Skeletal muscle tissue (tissue), 4 donors: ENCODE data around the gene CAMK1. TPM values are rescaled to one million over a fixed set of nuclear protein-coding genes. Genes with fewer than 3 reads are reported as not detected.

Experiments used
- H3K27ac ChIP-seq: one replicate; pipeline ENCODE4 v1.7.0; 2013; ENCODE audit warnings: mild to moderate bottlenecking, low read depth, low read length, inconsistent platforms
- H3K27me3 ChIP-seq, 3 donors: one replicate each; pipeline ENCODE4 v1.7.0; 2013; ENCODE audit warnings: low read length in 3 of 3; ENCODE audit not compliant: control insufficient read depth in 3 of 3, insufficient read depth in 3 of 3
- H3K36me3 ChIP-seq, 3 donors: one replicate each; pipeline ENCODE4 v1.7.0; 2013; ENCODE audit warnings: low read length in 3 of 3; ENCODE audit not compliant: control insufficient read depth in 3 of 3, insufficient read depth in 3 of 3
- H3K4me1 ChIP-seq, 3 donors: one replicate each; pipeline ENCODE4 v1.7.0; 2013; ENCODE audit warnings: low read length in 3 of 3, mild to moderate bottlenecking in 3 of 3; ENCODE audit not compliant: control insufficient read depth in 3 of 3, insufficient read depth in 3 of 3
- H3K4me3 ChIP-seq, 3 donors: one replicate each; pipeline ENCODE4 v1.7.0; 2013; ENCODE audit warnings: low read length in 3 of 3
- H3K9ac ChIP-seq, 3 donors: one replicate each; pipeline ENCODE4 v1.7.0; 2013; ENCODE audit warnings: low read length in 3 of 3, mild to moderate bottlenecking in 3 of 3, moderate library complexity in 2 of 3, low read depth in 1 of 3
- H3K9me3 ChIP-seq, 3 donors: one replicate each; pipeline ENCODE4 v1.7.0; 2013; ENCODE audit warnings: low read length in 3 of 3; ENCODE audit not compliant: control insufficient read depth in 3 of 3
- total RNA-seq: library from RNA; depleted of rRNA; stranded (reverse); fragments of >200 nt; gene quantifications from one replicate; pipeline ENCODE4 v1.2.3, GENCODE V29; 2014
- donor health status: Osteomylitis.

CAMK1 gene
- total RNA-seq, 1 donor from 2014 or later, result 23.0 TPM

- H3K4me3 ChIP-seq, result no peak overlapping the region
- no peak overlapping the region for H3K27ac ChIP-seq
- no peaks in the 10 kb centered on the region for H3K27me3 ChIP-seq
- no peak overlapping the region for H3K9ac ChIP-seq
- peaks cover 69 to 73% (median 70%) of the 10 kb centered on the region in 3 donors for H3K36me3 ChIP-seq
- H3K4me1 ChIP-seq, result peaks cover 23 to 25% (median 23%) of the 10 kb centered on the region in 3 donors
- H3K9me3 ChIP-seq, result no peaks in the 10 kb centered on the region
Observed at GRCh38 chr3:9747267-9747666, 22.5 kb downstream of the CAMK1 start.

- H3K9ac ChIP-seq, result no peak overlapping the region
- H3K4me3 ChIP-seq, result no peak overlapping the region
- H3K4me1 ChIP-seq, result peaks cover 17 to 19% (median 19%) of the 10 kb centered on the region in 3 donors
- H3K27me3 ChIP-seq, result no peaks in the 10 kb centered on the region
- no peaks in the 10 kb centered on the region for H3K9me3 ChIP-seq
- peaks cover 69 to 73% (median 72%) of the 10 kb centered on the region in 3 donors for H3K36me3 ChIP-seq
- no peak overlapping the region for H3K27ac ChIP-seq
Observed at GRCh38 chr3:9746330-9746729, 23.4 kb downstream of the CAMK1 start.

GRCh38 chr3:9745521-9745920, 24.2 kb downstream of the CAMK1 start:
- H3K9ac ChIP-seq, result no peak overlapping the region
- H3K9me3 ChIP-seq, result no peaks in the 10 kb centered on the region
- H3K4me1 ChIP-seq, result peaks cover 9 to 12% (median 11%) of the 10 kb centered on the region in 3 donors
- peaks cover 77 to 81% (median 78%) of the 10 kb centered on the region in 3 donors for H3K36me3 ChIP-seq
- no peak overlapping the region for H3K27ac ChIP-seq
- no peaks in the 10 kb centered on the region for H3K27me3 ChIP-seq
- H3K4me3 ChIP-seq, result no peak overlapping the region

- Histone ChIP-seq H3K4me1 (peaks cover 3% of the 10 kb centered on the region in 3 donors), H3K4me3 (no peak overlapping the region), H3K9ac (no peak overlapping the region), H3K9me3 (no peaks in the 10 kb centered on the region), H3K27me3 (no peaks in the 10 kb centered on the region), H3K36me3 (peaks cover 91 to 94% (median 91%) of the 10 kb centered on the region in 3 donors), H3K27ac (no peak overlapping the region)
Observed at GRCh38 chr3:9744162-9744561, 25.6 kb downstream of the CAMK1 start.

- Histone ChIP-seq H3K27me3 (no peaks in the 10 kb centered on the region), H3K36me3 (peaks cover 96 to 99% (median 98%) of the 10 kb centered on the region in 3 donors), H3K4me3 (no peak overlapping the region), H3K4me1 (no peaks in the 10 kb centered on the region), H3K27ac (no peak overlapping the region), H3K9ac (no peak overlapping the region), H3K9me3 (no peaks in the 10 kb centered on the region)
Observed at GRCh38 chr3:9743548-9743947, 26.2 kb downstream of the CAMK1 start.

DNA sequence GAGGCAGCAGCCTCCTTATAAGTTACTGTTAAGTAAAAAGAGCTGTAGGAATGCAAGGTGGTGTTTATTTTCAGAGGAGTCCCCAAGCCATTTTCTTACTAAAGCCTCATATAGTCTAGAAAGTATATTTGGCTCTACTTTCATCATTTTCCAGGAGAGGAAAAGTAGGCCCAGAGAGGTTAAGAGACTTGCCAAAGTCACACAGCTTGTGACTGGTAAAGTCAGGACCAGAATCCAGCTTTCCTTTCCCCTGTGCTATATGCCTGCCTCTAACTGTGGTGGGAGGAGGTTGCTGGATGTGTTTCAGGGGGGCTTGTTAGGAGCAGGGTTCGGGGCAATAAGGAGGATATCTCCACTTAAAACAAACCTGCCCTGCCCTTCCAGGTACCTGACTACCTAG, 27.2 kb downstream of the CAMK1 start:
- H3K9me3 ChIP-seq, result no peaks in the 10 kb centered on the region
- H3K27me3 ChIP-seq, result no peaks in the 10 kb centered on the region
- H3K27ac ChIP-seq, result no peak overlapping the region
- peaks cover 98 to 100% (median 98%) of the 10 kb centered on the region in 3 donors for H3K36me3 ChIP-seq
- H3K9ac ChIP-seq, result no peak overlapping the region
- H3K4me3 ChIP-seq, result no peak overlapping the region
- no peaks in the 10 kb centered on the region for H3K4me1 ChIP-seq

GRCh38 chr3:9739181-9739580, 30.6 kb downstream of the CAMK1 start:
- H3K4me3 ChIP-seq, result no peak overlapping the region
- peaks cover 1 to 3% (median 2%) of the 10 kb centered on the region in 3 donors for H3K4me1 ChIP-seq
- H3K27ac ChIP-seq, result no peak overlapping the region
- H3K27me3 ChIP-seq, result no peaks in the 10 kb centered on the region
- no peaks in the 10 kb centered on the region for H3K9me3 ChIP-seq
- H3K9ac ChIP-seq, result no peak overlapping the region
- H3K36me3 ChIP-seq, result peaks cover 81 to 95% (median 95%) of the 10 kb centered on the region in 3 donors

- no peaks in the 10 kb centered on the region for H3K27me3 ChIP-seq
- H3K4me3 ChIP-seq, result no peak overlapping the region
- no peak overlapping the region for H3K27ac ChIP-seq
- no peaks in the 10 kb centered on the region for H3K9me3 ChIP-seq
- H3K36me3 ChIP-seq, result peaks cover 59 to 76% (median 74%) of the 10 kb centered on the region in 3 donors
- no peak overlapping the region for H3K9ac ChIP-seq
- H3K4me1 ChIP-seq, result peaks cover 16 to 23% (median 20%) of the 10 kb centered on the region in 3 donors
Observed at GRCh38 chr3:9736831-9737230, 32.9 kb downstream of the CAMK1 start.

- Histone ChIP-seq H3K4me3 (peak overlapping the region; percentile 88 to 90 (median 89)), H3K27me3 (no peaks in the 10 kb centered on the region), H3K9me3 (no peaks in the 10 kb centered on the region), H3K27ac (no peak overlapping the region), H3K36me3 (peaks cover 21 to 36% (median 33%) of the 10 kb centered on the region in 3 donors), H3K9ac (peak overlapping the region; percentile 97 to 99 (median 98)), H3K4me1 (peaks cover 21 to 29% (median 24%) of the 10 kb centered on the region in 3 donors)
Observed at GRCh38 chr3:9732740-9733115, 37.0 kb downstream of the CAMK1 start.

GRCh38 chr3:9732080-9732739, 37.5 kb downstream of the CAMK1 start:
- Histone ChIP-seq H3K4me3 (peak overlapping the region; percentile 88 to 90 (median 89)), H3K36me3 (peaks cover 18 to 32% (median 29%) of the 10 kb centered on the region in 3 donors), H3K9me3 (no peaks in the 10 kb centered on the region), H3K9ac (peak overlapping the region; percentile 97 to 99 (median 98)), H3K4me1 (peaks cover 21 to 29% (median 24%) of the 10 kb centered on the region in 3 donors), H3K27ac (peak overlapping the region; percentile 97), H3K27me3 (no peaks in the 10 kb centered on the region)
